Thyroid gland (tissue), 4 donors: ENCODE measurements around the gene DVL3. TPM values are rescaled to one million over a fixed set of nuclear protein-coding genes. Genes with fewer than 3 reads are reported as not detected.
A peak's percentile ranks its signal among the peaks of the same experiment; 100 is the strongest.

Source experiments
- DNase-seq, 2 donors: peaks; one replicate each; pipeline ENCODE4 v3.0.0-alpha.2; 2019
- H3K27ac ChIP-seq, 3 donors: fragments of 200-600 bp; sonication (generic); 1 replicate in 2 of 3; 2 replicates in 1 of 3; pipeline ENCODE4 v1.5.1; 2016 to 2019; ENCODE audit warnings: mild to moderate bottlenecking in 1 of 3, moderate library complexity in 1 of 3
- H3K27me3 ChIP-seq: fragments of 200-600 bp; sonication (generic); one replicate; pipeline ENCODE4 v1.5.1; 2019
- H3K36me3 ChIP-seq, 2 donors: fragments of 200-600 bp; sonication (generic); one replicate each; pipeline ENCODE4 v1.5.1; 2016 to 2019
- H3K4me1 ChIP-seq, 2 donors: fragments of 200-600 bp; sonication (generic); one replicate each; pipeline ENCODE4 v1.5.1; 2017 to 2019
- H3K4me3 ChIP-seq, 3 donors: fragments of 200-600 bp; sonication (generic); replicated peaks in 1 of 3; 1 replicate in 2 of 3; 2 replicates in 1 of 3; pipeline ENCODE4 v1.5.1; 2016; ENCODE audit warnings: mild to moderate bottlenecking in 1 of 3
- H3K9me3 ChIP-seq: fragments of 200-600 bp; sonication (generic); one replicate; pipeline ENCODE4 v1.5.1; 2017
- POLR2A ChIP-seq, 2 donors: fragments of 450-650 bp; IDR thresholded peaks; one replicate each; pipeline ENCODE4 v1.6.1; 2017; ENCODE audit warnings: antibody characterized with exemption in 2 of 2, mild to moderate bottlenecking in 2 of 2, moderate library complexity in 1 of 2
- WGBS, 2 donors: methylation state at CpG; one replicate each; pipeline ENCODE4 v1.1.5; 2017; 5-methylcytosine and 5-hydroxymethylcytosine counted together
- intact Hi-C: fragments of 100-400 bp; cut with DNase I; formaldehyde crosslinking; loops from one replicate; pipeline ENCODE4 v1.15.1; 2023
- total RNA-seq, 4 donors: library from RNA; depleted of rRNA; stranded (reverse); fragments of >200 nt; gene quantifications; one replicate each; pipeline ENCODE4 v1.2.3, GENCODE V29; 2016
- TF ChIP-seq, protein P1 (sequence below), 6 experiments: fragments of 200-600 bp in 3 of 6; fragments of 450-650 bp in 3 of 6; sonication (generic) in 3 of 6; IDR thresholded peaks; one replicate each; pipeline ENCODE4 v1.5.1; 2016 to 2019; ENCODE audit warnings: antibody characterized with exemption in 6 of 6, mild to moderate bottlenecking in 2 of 6, inconsistent platforms in 1 of 6, moderate library complexity in 1 of 6

DVL3 gene
- total RNA-seq, 4 donors from 2014 or later: 48.2 to 137 (median 65.3) TPM

DNA sequence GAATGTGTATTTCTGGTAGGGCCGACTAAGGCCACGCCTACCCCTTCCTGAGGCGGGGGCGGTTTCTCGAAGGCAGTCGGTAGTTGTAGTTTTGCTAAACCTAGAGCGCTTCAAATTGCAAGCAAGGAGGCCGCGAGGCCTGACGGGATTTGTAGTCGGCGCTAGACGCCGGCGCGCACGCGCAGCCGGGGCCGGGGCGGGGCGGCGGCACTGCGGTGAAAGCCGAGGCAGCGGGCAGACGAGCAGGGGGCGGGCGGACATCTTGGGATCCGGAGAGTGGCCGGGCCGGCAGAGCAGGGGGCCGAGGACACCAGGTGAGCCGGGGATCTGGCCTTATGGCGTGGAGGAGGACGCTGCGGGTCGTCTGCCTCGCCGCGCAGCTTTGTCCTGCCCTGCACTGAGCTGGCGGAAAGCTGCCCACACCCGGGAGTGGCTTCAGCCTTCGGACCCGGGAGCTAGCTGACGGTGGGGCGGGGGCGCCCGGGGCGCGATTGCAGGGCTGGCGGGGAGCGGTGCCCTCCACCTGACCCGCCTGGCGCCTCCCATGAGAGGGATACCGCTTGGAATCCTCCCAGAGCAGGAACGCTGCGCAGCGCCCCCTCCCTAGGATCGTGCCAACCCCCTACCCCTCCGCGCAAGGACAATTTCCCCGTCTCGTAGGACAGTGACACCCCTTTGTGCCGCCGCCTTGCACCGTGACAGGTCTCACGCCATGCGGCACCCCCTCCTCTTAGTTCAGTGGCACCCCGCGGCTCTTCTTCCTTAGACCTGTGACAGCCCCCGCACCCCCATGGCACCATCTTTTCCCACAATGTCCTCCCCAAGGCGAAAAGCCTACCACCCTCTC is 19.7 kb downstream of the DVL3 start, which contains the start of gene AP2M1:
Gene AP2M1, plus strand, starts transcription at position 210 of the 847 bp plus-strand sequence. CDS start 2,139 bp downstream, outside the sequence.
- DNase-seq: peak; percentile 99

DNA sequence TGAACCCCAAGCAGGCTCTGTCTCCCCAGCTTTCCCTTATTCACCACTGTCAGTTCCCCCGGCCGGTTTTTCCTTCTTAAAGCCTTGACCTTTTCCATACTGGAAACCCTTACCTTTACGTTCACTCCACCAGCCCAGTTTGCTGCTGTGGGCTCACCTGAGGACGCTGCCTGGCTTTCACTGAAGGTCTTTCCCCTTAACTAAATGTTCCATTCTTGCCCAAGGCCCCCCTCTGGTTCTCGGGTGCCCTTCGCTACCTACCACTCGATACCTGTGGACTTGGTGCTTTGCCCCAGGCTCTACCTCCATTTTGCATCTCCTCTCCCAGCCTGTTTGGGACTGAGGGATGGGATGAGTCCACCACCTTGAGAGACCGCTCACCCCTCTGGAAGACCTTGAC is 20.3 kb downstream of the DVL3 start:
- 20 to 21% methylated on average over 8 of the region's 8 CpGs for WGBS, 2 donors
- intact Hi-C loops: loop anchor here (5.0 kb wide), 1 partner anchor 127 kb away; no protein-coding TSS in a partner anchor
- H3K9me3 ChIP-seq: no peaks in the 10 kb centered on the region
- DNase-seq: no peak
- H3K4me1 ChIP-seq: peaks cover 26 to 29% of the 10 kb centered on the region in 2 donors
- peak overlapping the region; percentile 53 to 87 (median 87) for H3K4me3 ChIP-seq
- TF ChIP-seq POLR2A (IDR thresholded peaks at IDR 0.05): no peak
- TF ChIP-seq, protein P1, sequence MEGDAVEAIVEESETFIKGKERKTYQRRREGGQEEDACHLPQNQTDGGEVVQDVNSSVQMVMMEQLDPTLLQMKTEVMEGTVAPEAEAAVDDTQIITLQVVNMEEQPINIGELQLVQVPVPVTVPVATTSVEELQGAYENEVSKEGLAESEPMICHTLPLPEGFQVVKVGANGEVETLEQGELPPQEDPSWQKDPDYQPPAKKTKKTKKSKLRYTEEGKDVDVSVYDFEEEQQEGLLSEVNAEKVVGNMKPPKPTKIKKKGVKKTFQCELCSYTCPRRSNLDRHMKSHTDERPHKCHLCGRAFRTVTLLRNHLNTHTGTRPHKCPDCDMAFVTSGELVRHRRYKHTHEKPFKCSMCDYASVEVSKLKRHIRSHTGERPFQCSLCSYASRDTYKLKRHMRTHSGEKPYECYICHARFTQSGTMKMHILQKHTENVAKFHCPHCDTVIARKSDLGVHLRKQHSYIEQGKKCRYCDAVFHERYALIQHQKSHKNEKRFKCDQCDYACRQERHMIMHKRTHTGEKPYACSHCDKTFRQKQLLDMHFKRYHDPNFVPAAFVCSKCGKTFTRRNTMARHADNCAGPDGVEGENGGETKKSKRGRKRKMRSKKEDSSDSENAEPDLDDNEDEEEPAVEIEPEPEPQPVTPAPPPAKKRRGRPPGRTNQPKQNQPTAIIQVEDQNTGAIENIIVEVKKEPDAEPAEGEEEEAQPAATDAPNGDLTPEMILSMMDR (IDR thresholded peaks at IDR 0.05): no peak
- peaks cover 31% of the 10 kb centered on the region in 2 donors for H3K36me3 ChIP-seq
- H3K27me3 ChIP-seq: no peaks in the 10 kb centered on the region
- peak overlapping the region in 2 of 3 donors; percentile 64 to 91 for H3K27ac ChIP-seq

More for the DNA sequence above, 19.7 kb downstream of the DVL3 start, which contains the start of gene AP2M1:
- WGBS, 2 donors: 0 to 2% methylated on average over 43 to 61 of the region's 73 CpGs
- Histone ChIP-seq H3K9me3 (no peaks in the 10 kb centered on the region), H3K4me3 (peak within 1 kb of the TSS; percentile 53 to 87 (median 87)), H3K27me3 (no peaks in the 10 kb centered on the region), H3K4me1 (peaks cover 26 to 29% of the 10 kb centered on the region in 2 donors), H3K27ac (peak within 1 kb of the TSS; percentile 64 to 91 (median 66)), H3K36me3 (peaks cover 31% of the 10 kb centered on the region in 2 donors)
- peak in 1 of 2 donors; percentile 89 for TF ChIP-seq POLR2A (IDR thresholded peaks at IDR 0.05)
- TF ChIP-seq, protein P1 (IDR thresholded peaks at IDR 0.05): no peak
- intact Hi-C loops: loop anchor here (5.0 kb wide), 1 partner anchor 127 kb away; no protein-coding TSS in a partner anchor

DNA sequence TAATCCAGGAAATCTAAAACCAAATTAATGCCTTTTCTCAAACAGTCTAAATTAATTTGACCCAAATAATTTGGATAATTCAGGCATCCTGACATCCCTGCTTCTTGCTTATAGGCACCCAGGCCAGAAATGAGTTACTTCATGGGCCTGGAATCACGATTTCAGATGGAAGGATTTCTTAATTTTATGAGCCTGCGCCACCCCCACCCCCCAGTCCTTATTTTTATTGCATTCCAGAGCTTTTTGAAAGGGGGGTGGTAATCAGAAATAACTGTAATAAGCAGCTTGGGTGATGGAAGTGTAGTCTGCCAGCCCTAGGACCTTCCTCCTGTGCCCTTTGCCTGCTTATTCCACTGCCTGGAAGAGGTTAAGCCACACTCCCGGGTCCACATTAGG is 20.8 kb downstream of the DVL3 start:
- intact Hi-C loops: loop anchor here (5.0 kb wide), 1 partner anchor 126 kb away; no protein-coding TSS in a partner anchor
- WGBS, 2 donors: 30 to 32% methylated on average over 3 of the region's 3 CpGs
- H3K27ac ChIP-seq: peak overlapping the region; percentile 1 to 91 (median 64)
- peak overlapping the region in 2 of 3 donors; percentile 53 to 87 for H3K4me3 ChIP-seq
- H3K4me1 ChIP-seq: peaks cover 26 to 29% of the 10 kb centered on the region in 2 donors
- H3K9me3 ChIP-seq: no peaks in the 10 kb centered on the region
- H3K27me3 ChIP-seq: no peaks in the 10 kb centered on the region
- TF ChIP-seq, protein P1 (IDR thresholded peaks at IDR 0.05): no peak
- no peak for TF ChIP-seq POLR2A (IDR thresholded peaks at IDR 0.05)
- DNase-seq: no peak
- H3K36me3 ChIP-seq: peaks cover 31 to 32% of the 10 kb centered on the region in 2 donors

DNA sequence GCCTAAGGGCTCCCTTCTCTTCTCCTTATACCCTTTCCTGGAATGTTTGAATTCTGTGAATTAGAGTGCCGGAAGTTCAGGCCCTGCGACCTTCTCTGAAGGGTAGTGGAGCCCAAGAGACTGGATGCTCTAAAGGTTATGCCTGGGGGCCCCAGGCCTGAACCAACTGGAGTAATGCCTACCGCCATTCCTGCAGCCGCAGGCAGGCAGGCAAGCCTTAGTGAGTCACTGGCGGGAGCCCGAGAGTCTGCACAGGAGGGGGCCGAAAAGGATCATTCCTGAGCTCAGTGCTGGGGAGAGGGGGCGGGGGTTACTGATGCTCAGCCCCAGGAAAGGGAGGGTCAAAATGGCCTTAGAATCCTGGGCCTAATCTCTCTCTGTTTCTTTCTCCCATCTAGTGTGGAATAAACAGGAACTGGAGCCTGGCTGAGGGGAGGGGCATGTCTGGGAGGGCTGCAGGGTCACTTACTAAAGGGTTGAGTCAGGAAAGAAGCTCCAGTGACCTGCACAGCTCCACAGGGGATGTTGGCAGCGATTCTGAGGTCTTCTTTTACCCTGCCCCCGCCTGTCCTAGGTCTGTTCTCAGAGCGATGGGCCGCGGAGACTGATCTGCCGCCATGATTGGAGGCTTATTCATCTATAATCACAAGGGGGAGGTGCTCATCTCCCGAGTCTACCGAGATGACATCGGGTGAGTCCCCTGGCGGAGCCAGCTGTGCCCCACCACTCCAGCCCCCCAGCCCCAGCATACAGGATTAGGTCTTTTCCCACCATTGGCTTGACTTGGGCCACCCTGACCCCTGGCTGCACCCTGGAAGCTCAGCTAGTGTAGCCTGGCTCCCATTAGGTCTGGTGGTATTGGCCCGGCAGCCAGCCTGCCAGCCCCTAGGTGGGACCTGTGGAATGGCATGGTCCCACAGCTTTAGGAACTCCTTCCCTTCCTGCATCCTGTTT is 21.5 kb downstream of the DVL3 start:
- DNase-seq: peak; percentile 65 to 67
- Histone ChIP-seq H3K4me3 (peak overlapping the region in 1 of 3 donors; percentile 87), H3K4me1 (peaks cover 26 to 29% of the 10 kb centered on the region in 2 donors), H3K27me3 (no peaks in the 10 kb centered on the region), H3K9me3 (no peaks in the 10 kb centered on the region), H3K36me3 (peaks cover 34 to 39% of the 10 kb centered on the region in 2 donors), H3K27ac (peak overlapping the region; percentile 1 to 91 (median 64))
- intact Hi-C loops: loop anchor here (5.0 kb wide), 1 partner anchor 126 kb away; no protein-coding TSS in a partner anchor
- 34 to 39% methylated on average over 16 to 19 of the region's 19 CpGs for WGBS, 2 donors
- TF ChIP-seq, protein P1 (IDR thresholded peaks at IDR 0.05): no peak
- TF ChIP-seq POLR2A (IDR thresholded peaks at IDR 0.05): no peak
